ENCODE results near the gene NEK11.
"Not testable (repeated sequence)": the region's sequence is repeated elsewhere in the genome, so short reads cannot be mapped to it uniquely, and the experiment has no call there.

NEK11 gene

DNA sequence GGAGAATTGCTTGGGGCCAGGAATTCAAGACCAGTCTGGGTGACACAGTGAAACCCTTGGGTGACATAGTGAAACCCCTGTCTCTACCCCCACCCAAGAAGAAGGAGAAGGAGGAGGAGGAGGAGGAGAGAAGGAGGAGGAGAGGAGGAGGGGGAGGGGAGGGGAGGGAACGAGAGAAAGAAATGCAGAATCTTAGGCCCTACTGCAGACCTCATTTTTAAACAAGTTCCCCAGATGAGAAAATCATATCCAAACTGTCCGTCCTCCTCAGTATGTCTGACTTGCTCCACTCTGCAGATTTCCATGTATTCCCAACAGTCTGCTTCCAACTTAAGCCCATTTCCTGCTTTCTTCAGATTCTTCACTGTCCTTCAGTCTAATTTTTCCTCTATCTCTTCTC, 291.0 kb downstream of the NEK11 start:
- Histone ChIP-seq H3K9ac (ENCODE audit: low read length) (no peak overlapping the region), H3K36me3 (ENCODE audit: control insufficient read depth, low read depth, low read length) (no peaks in the 10 kb centered on the region), H3K4me1 (ENCODE audit: control insufficient read depth, low read depth, low read length) (no peaks in the 10 kb centered on the region), H3K27me3 (ENCODE audit: control insufficient read depth, insufficient read depth, low read length) (no peaks in the 10 kb centered on the region), H3K4me3 (ENCODE audit: low read length) (no peak overlapping the region), H3K27ac (ENCODE audit: low read length) (no peak overlapping the region), H3K9me3 (ENCODE audit: control insufficient read depth, low read depth, low read length) (no peaks in the 10 kb centered on the region)

DNA sequence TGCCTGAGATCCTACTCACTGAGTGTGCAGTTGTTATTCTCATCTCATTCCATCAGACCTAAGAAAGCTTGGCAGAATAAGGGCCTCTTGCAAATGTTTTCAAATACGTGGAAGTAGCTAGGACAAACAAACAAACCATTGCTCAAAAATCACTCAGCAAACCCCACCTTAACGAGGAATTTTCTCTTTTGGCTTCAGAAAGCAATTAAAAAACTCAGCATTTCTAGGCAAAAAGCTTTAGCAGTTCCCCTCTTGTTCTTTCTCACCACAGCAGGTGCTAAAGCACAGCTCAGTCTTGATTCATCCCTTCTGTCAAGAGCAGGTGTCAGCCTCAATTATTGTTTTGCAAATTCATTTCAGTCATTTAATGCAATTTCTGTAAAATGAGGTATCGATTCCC, 296.3 kb downstream of the NEK11 start:
- Histone ChIP-seq H3K4me1 (ENCODE audit: control insufficient read depth, low read depth, low read length) (no peaks in the 10 kb centered on the region), H3K36me3 (ENCODE audit: control insufficient read depth, low read depth, low read length) (no peaks in the 10 kb centered on the region), H3K27ac (ENCODE audit: low read length) (no peak overlapping the region), H3K9ac (ENCODE audit: low read length) (no peak overlapping the region), H3K27me3 (ENCODE audit: control insufficient read depth, insufficient read depth, low read length) (no peaks in the 10 kb centered on the region), H3K9me3 (ENCODE audit: control insufficient read depth, low read depth, low read length) (no peaks in the 10 kb centered on the region), H3K4me3 (ENCODE audit: low read length) (no peak overlapping the region)

DNA sequence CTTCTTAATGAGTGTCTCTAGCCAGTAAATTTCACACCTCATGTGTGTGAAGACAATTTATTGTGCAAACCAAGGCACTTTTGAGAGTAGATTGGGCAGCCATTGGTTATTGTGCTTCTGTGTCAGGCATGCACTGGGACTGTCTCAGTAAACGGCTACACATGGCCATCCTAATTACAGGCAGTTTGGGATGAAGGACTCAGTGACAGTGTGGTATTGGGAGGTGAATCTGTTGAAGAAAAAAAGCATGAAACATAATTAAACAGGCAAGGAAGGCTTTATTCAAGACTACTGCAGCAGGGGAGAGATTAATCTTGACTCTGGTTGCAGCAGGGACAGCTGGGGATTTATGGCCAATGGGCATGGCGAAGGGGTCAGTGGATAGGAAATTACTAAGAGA, 297.1 kb downstream of the NEK11 start:
- Histone ChIP-seq H3K4me1 (ENCODE audit: control insufficient read depth, low read depth, low read length) (no peaks in the 10 kb centered on the region), H3K9me3 (ENCODE audit: control insufficient read depth, low read depth, low read length) (no peaks in the 10 kb centered on the region)

DNA sequence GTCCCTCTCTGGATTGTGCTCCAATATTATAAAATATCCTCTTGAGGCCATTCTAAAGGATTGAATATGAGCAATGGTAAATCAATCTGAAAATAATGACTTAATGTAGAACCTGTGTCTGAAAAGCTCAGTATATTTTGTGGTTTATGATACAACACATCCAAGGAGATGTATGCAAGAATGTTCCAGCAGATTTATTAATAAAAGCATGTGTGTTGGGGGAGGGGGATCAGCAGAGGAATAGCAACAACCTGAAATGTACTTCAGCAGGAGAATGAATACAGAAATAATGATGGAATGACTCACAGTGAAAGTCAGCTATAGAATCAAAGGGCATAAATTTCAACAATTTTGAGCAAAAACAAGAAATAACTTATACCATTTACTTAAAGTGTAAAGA, 298.2 kb downstream of the NEK11 start:
- Histone ChIP-seq H3K27me3 (ENCODE audit: control insufficient read depth, insufficient read depth, low read length) (no peaks in the 10 kb centered on the region), H3K4me1 (ENCODE audit: control insufficient read depth, low read depth, low read length) (no peaks in the 10 kb centered on the region), H3K4me3 (ENCODE audit: low read length) (no peak overlapping the region), H3K27ac (ENCODE audit: low read length) (no peak overlapping the region), H3K9me3 (ENCODE audit: control insufficient read depth, low read depth, low read length) (no peaks in the 10 kb centered on the region), H3K9ac (ENCODE audit: low read length) (no peak overlapping the region), H3K36me3 (ENCODE audit: control insufficient read depth, low read depth, low read length) (no peaks in the 10 kb centered on the region)

More for the DNA sequence above, 297.1 kb downstream of the NEK11 start:
- Histone ChIP-seq H3K36me3 (ENCODE audit: control insufficient read depth, low read depth, low read length) (no peaks in the 10 kb centered on the region), H3K27me3 (ENCODE audit: control insufficient read depth, insufficient read depth, low read length) (no peaks in the 10 kb centered on the region), H3K27ac (ENCODE audit: low read length) (no peak overlapping the region), H3K4me3 (ENCODE audit: low read length) (no peak overlapping the region), H3K9ac (ENCODE audit: low read length) (no peak overlapping the region)

DNA sequence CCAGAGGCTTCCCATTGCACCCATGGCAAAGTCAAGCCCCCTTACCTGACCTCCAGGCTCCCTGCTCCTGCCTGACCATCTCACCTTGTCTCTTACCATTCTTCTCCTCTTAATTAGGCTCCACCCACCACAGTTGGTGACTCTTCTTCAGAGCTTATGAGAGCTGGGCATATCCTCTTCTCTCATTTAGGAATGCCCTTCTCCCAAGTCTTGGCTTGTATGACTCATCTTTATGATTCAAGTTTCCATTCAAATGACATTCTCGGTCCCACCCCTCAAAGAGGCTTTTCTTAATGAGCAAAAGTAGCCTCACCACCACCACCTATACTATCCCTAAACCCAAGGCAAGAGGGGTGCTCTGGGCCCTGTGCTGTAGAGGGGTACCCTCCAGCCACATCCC, 299.6 kb downstream of the NEK11 start:
- H3K4me3 ChIP-seq (ENCODE audit: low read length), result no peak overlapping the region
- H3K27ac ChIP-seq (ENCODE audit: low read length), result no peak overlapping the region
- H3K9ac ChIP-seq (ENCODE audit: low read length), result no peak overlapping the region
- no peaks in the 10 kb centered on the region for H3K9me3 ChIP-seq (ENCODE audit: control insufficient read depth, low read depth, low read length)
- H3K36me3 ChIP-seq (ENCODE audit: control insufficient read depth, low read depth, low read length), result no peaks in the 10 kb centered on the region
- no peaks in the 10 kb centered on the region for H3K4me1 ChIP-seq (ENCODE audit: control insufficient read depth, low read depth, low read length)
- H3K27me3 ChIP-seq (ENCODE audit: control insufficient read depth, insufficient read depth, low read length), result no peaks in the 10 kb centered on the region

DNA sequence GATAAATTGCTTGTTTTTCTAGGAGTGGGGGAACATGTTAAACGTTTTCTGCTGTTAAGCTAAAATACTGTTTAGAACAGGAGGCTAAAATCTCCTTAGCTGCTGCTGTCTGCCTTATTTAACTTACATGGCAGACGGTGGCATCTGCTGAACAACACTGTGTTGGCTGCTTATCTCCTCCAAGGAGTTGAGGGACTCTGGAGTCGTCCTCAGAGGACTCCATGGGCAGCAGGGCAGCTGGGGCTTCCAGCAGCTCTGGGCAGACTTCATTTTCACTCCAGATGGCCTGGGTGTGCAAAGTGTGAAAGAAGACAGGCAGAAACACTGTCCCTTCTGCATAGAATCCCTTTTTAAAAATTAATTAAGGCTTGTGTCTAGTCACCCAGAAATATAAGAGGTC, 302.0 kb downstream of the NEK11 start:
- Histone ChIP-seq H3K27me3 (ENCODE audit: control insufficient read depth, insufficient read depth, low read length) (no peaks in the 10 kb centered on the region), H3K4me1 (ENCODE audit: control insufficient read depth, low read depth, low read length) (no peaks in the 10 kb centered on the region), H3K9ac (ENCODE audit: low read length) (no peak overlapping the region), H3K4me3 (ENCODE audit: low read length) (no peak overlapping the region), H3K9me3 (ENCODE audit: control insufficient read depth, low read depth, low read length) (no peaks in the 10 kb centered on the region), H3K36me3 (ENCODE audit: control insufficient read depth, low read depth, low read length) (no peaks in the 10 kb centered on the region), H3K27ac (ENCODE audit: low read length) (no peak overlapping the region)

DNA sequence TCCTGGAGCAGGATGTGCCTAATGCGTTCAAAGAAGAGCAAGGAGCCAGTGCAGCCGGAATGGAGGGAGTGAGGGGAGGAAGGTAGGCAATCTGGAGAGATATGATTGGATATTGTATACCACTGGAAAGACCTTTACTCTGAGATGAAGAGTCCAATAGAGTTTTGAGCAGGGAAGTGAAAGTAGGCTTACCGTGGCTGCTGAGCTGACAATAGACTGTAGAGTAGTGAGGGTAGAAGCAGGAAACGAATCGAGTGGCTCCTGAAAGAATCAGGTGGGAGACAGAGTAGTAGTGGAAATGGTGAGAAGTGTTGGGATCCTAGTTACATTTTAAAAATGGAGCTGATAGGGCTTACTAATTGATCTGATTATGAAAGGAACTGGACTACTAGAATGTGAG, 303.1 kb downstream of the NEK11 start:
- Histone ChIP-seq H3K27ac (ENCODE audit: low read length) (no peak overlapping the region), H3K36me3 (ENCODE audit: control insufficient read depth, low read depth, low read length) (no peaks in the 10 kb centered on the region), H3K4me1 (ENCODE audit: control insufficient read depth, low read depth, low read length) (no peaks in the 10 kb centered on the region), H3K4me3 (ENCODE audit: low read length) (no peak overlapping the region), H3K9ac (ENCODE audit: low read length) (no peak overlapping the region), H3K9me3 (ENCODE audit: control insufficient read depth, low read depth, low read length) (no peaks in the 10 kb centered on the region), H3K27me3 (ENCODE audit: control insufficient read depth, insufficient read depth, low read length) (no peaks in the 10 kb centered on the region)

DNA sequence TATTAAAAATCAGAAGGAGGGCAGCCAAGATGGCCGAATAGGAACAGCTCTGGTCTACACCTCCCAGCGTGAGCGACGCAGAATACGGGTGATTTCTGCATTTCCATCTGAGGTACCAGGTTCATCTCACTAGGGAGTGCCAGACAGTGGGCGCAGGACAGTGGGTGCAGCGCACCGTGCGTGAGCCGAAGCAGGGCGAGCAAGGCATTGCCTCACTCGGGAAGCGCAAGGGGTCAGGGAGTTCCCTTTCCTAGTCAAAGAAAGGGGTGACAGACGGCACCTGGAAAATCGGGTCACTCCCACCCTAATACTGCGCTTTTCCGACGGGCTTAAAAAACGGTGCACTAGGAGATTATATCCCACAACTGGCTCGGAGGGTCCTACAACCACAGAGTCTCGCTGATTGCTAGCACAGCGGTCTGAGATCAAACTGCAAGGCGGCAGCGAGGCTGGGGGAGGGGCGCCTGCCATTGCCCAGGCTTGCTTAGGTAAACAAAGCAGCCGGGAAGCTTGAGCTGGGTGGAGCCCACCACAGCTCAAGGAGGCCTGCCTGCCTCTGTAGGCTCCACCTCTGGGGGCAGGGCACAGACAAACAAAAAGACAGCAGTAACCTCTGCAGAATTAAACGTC, 304.9 kb downstream of the NEK11 start:
- H3K4me1 ChIP-seq (ENCODE audit: control insufficient read depth, low read depth, low read length); H3K9ac ChIP-seq (ENCODE audit: low read length); H3K36me3 ChIP-seq (ENCODE audit: control insufficient read depth, low read depth, low read length); H3K4me3 ChIP-seq (ENCODE audit: low read length); H3K9me3 ChIP-seq (ENCODE audit: control insufficient read depth, low read depth, low read length); H3K27me3 ChIP-seq (ENCODE audit: control insufficient read depth, insufficient read depth, low read length); H3K27ac ChIP-seq (ENCODE audit: low read length): not testable (repeated sequence)

DNA sequence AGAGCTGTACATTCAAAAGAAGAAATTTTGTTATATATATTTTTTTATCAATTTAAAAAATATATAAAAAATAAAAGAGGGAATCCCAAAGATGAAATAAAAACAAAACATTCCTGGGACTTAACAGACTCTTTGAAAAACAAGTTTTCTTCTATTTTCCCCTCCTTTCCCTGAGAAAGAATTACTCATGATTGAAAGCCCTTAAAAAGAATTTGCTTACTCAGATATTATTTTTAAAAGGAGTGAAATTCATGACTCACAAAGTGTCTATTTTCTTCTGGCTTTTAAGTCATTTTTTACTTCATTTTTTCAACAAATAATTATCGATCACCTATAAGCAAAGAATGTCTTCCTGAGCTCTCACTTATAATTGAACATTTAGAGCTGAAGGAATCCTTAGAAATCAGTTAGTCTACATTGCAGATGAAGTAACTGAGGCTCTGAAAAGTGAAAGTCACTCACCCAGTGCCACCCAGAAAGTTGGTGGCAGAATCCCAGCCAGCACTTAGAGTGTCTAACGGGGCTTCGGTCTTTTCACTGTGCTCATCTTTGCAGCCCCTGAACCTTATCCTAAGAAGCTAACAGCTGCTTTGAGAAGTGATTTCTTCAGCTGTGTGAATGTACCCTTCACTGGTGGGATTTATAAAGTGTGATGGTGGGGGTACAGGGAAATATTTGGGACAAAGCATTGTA, 312.4 kb downstream of the NEK11 start:
- no peaks in the 10 kb centered on the region for H3K9me3 ChIP-seq (ENCODE audit: control insufficient read depth, low read depth, low read length)
- H3K4me3 ChIP-seq (ENCODE audit: low read length), result no peak overlapping the region
- no peaks in the 10 kb centered on the region for H3K36me3 ChIP-seq (ENCODE audit: control insufficient read depth, low read depth, low read length)
- no peak overlapping the region for H3K27ac ChIP-seq (ENCODE audit: low read length)
- no peak overlapping the region for H3K9ac ChIP-seq (ENCODE audit: low read length)
- H3K27me3 ChIP-seq (ENCODE audit: control insufficient read depth, insufficient read depth, low read length), result no peaks in the 10 kb centered on the region
- no peaks in the 10 kb centered on the region for H3K4me1 ChIP-seq (ENCODE audit: control insufficient read depth, low read depth, low read length)

DNA sequence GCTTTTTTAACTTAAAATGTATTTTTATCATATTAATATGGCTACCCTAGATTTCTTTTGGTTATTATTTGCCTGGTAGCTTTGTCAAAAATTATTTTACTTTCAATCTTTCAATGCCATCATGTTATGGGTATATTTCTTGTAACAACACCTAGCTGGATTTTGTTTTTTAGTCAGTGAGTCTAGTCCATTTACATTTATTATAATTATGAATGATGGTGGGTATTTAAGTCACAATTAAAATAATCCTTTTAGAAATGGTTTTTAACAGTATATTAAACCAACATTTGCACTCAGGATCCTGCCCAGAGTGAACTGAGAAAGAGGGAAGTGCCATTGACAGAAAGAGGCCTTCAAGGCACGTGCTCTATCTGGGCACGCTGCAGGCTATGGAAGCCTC, 315.1 kb downstream of the NEK11 start:
- Histone ChIP-seq H3K27ac (ENCODE audit: low read length) (no peak overlapping the region), H3K9me3 (ENCODE audit: control insufficient read depth, low read depth, low read length) (no peaks in the 10 kb centered on the region), H3K4me3 (ENCODE audit: low read length) (no peak overlapping the region), H3K27me3 (ENCODE audit: control insufficient read depth, insufficient read depth, low read length) (no peaks in the 10 kb centered on the region), H3K9ac (ENCODE audit: low read length) (no peak overlapping the region), H3K36me3 (ENCODE audit: control insufficient read depth, low read depth, low read length) (no peaks in the 10 kb centered on the region), H3K4me1 (ENCODE audit: control insufficient read depth, low read depth, low read length) (no peaks in the 10 kb centered on the region)

DNA sequence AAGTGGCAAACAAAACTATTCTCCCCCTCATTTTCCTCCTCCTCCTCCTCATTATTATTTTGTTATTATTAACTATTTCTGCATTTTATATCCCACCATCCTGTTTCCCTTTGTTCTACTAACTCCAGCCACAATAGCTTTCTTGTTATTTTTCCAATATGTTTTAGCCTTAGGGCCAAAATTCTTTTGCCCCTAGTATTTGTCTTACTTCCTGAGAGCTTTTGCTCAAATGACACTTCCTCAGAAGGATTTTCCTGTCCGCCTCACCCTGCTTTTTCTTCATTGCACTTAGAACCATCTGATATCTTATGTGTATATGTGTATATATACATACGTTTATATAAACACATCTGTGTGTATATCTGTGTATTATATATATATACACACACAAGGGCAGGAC, 322.2 kb downstream of the NEK11 start:
- H3K4me1 ChIP-seq (ENCODE audit: control insufficient read depth, low read depth, low read length), result no peaks in the 10 kb centered on the region
- H3K4me3 ChIP-seq (ENCODE audit: low read length), result no peak overlapping the region
- no peaks in the 10 kb centered on the region for H3K27me3 ChIP-seq (ENCODE audit: control insufficient read depth, insufficient read depth, low read length)
- no peak overlapping the region for H3K27ac ChIP-seq (ENCODE audit: low read length)
- H3K9me3 ChIP-seq (ENCODE audit: control insufficient read depth, low read depth, low read length), result no peaks in the 10 kb centered on the region
- H3K9ac ChIP-seq (ENCODE audit: low read length), result no peak overlapping the region
- H3K36me3 ChIP-seq (ENCODE audit: control insufficient read depth, low read depth, low read length), result no peaks in the 10 kb centered on the region

DNA sequence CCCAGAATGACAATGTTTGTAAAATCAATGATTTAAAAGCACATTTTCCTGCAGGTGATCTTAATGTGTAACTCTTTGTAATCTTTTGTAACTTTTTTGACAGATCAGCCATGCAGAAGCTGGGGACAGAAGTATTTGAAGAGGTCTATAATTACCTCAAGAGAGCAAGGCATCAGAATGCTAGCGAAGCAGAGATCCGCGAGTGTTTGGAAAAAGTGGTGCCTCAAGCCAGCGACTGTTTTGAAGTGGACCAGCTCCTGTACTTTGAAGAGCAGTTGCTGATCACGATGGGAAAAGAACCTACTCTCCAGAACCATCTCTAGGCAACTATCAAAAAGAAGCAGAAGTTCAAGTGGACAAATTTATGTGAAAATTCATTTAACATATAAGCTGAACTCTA, 322.8 kb downstream of the NEK11 start:
- no peaks in the 10 kb centered on the region for H3K4me1 ChIP-seq (ENCODE audit: control insufficient read depth, low read depth, low read length)
- H3K9ac ChIP-seq (ENCODE audit: low read length), result no peak overlapping the region
- no peaks in the 10 kb centered on the region for H3K36me3 ChIP-seq (ENCODE audit: control insufficient read depth, low read depth, low read length)
- no peaks in the 10 kb centered on the region for H3K27me3 ChIP-seq (ENCODE audit: control insufficient read depth, insufficient read depth, low read length)
- H3K27ac ChIP-seq (ENCODE audit: low read length), result no peak overlapping the region
- no peak overlapping the region for H3K4me3 ChIP-seq (ENCODE audit: low read length)
- H3K9me3 ChIP-seq (ENCODE audit: control insufficient read depth, low read depth, low read length), result no peaks in the 10 kb centered on the region

All from iPS-18a (cell line).